HepG2 (cell line): ENCODE measurements around the gene RSPH4A. TPM values are rescaled to one million over a fixed set of nuclear protein-coding genes. Genes with fewer than 3 reads are reported as not detected.

Source experiments
- ELF4 ChIP-seq: sonication (generic); formaldehyde crosslinking; IDR thresholded peaks from 2 replicates; pipeline ENCODE4 v1.5.0; 2020; ENCODE audit warnings: missing genetic modification reagents, mild to moderate bottlenecking, moderate library complexity, borderline replicate concordance
- HOXD1 ChIP-seq: sonication (generic); formaldehyde crosslinking; IDR thresholded peaks from 2 replicates; pipeline ENCODE4 v1.5.0; 2020; ENCODE audit warnings: missing genetic modification reagents
- ISL2 ChIP-seq: sonication (generic); formaldehyde crosslinking; IDR thresholded peaks from 2 replicates; pipeline ENCODE4 v1.5.0; 2020; ENCODE audit warnings: missing genetic modification reagents
- KLF16 ChIP-seq, 2 experiments: sonication (generic) in 1 of 2; formaldehyde crosslinking in 1 of 2; IDR thresholded peaks; 2 replicates each; pipeline versions ENCODE4 v1.6.1 to v1.8.0; 2016 to 2023; ENCODE audit warnings: missing genetic modification reagents in 2 of 2, missing compliant biosample characterization in 1 of 2
- MIER3 ChIP-seq: IDR thresholded peaks from 2 replicates; pipeline ENCODE4 v1.6.1; 2016; ENCODE audit warnings: missing compliant biosample characterization, borderline replicate concordance
- NCOA1 ChIP-seq: sonication (generic); formaldehyde crosslinking; IDR thresholded peaks from 2 replicates; pipeline ENCODE4 v1.9.0; 2021; ENCODE audit warnings: missing genetic modification reagents
- NFATC3 ChIP-seq: sonication (generic); formaldehyde crosslinking; IDR thresholded peaks from 2 replicates; pipeline ENCODE4 v1.5.1; 2020; ENCODE audit warnings: mild to moderate bottlenecking, missing genetic modification reagents
- NFKB2 ChIP-seq: sonication (generic); formaldehyde crosslinking; IDR thresholded peaks from 2 replicates; pipeline ENCODE4 v1.4.0; 2020; ENCODE audit warnings: missing genetic modification reagents, borderline replicate concordance
- NR1H2 ChIP-seq: sonication (generic); formaldehyde crosslinking; IDR thresholded peaks from 2 replicates; pipeline ENCODE4 v1.8.1; 2022; ENCODE audit warnings: low read depth, missing genetic modification reagents, borderline replicate concordance
- PHF5A ChIP-seq: IDR thresholded peaks from one replicate; pipeline ENCODE4 v1.6.1; 2018; ENCODE audit warnings: low read depth, missing genetic modification reagents; ENCODE audit not compliant: unreplicated experiment
- REPIN1 ChIP-seq: sonication (generic); formaldehyde crosslinking; IDR thresholded peaks from 2 replicates; pipeline ENCODE4 v1.8.0; 2022; ENCODE audit warnings: missing genetic modification reagents, low read depth, mild to moderate bottlenecking, borderline replicate concordance
- SIN3A ChIP-seq: IDR thresholded peaks from 2 replicates; pipeline ENCODE4 v1.6.1; 2011; ENCODE audit warnings: low read depth, mild to moderate bottlenecking, control low read depth, low read length, borderline replicate concordance
- SRSF4 ChIP-seq: fragments of 200-400 bp; formaldehyde crosslinking; IDR thresholded peaks from one replicate; pipeline ENCODE4 v1.6.1; 2018; ENCODE audit warnings: mild to moderate bottlenecking, low read depth, low read length, moderate library complexity; ENCODE audit not compliant: poor library complexity, severe bottlenecking
- SSRP1 ChIP-seq: IDR thresholded peaks from 2 replicates; pipeline ENCODE4 v1.6.1; 2016; ENCODE audit warnings: control low read depth
- ZNF101 ChIP-seq: sonication (generic); formaldehyde crosslinking; IDR thresholded peaks from 2 replicates; pipeline ENCODE4 v1.4.0; 2020; ENCODE audit warnings: mild to moderate bottlenecking, low read depth, missing genetic modification reagents, borderline replicate concordance
- ZNF121 ChIP-seq: sonication (generic); formaldehyde crosslinking; IDR thresholded peaks from 2 replicates; pipeline ENCODE4 v1.5.0; 2020; ENCODE audit warnings: mild to moderate bottlenecking, missing genetic modification reagents
- ZNF430 ChIP-seq: sonication (generic); formaldehyde crosslinking; IDR thresholded peaks from 2 replicates; pipeline ENCODE4 v1.9.0; 2021; ENCODE audit warnings: mild to moderate bottlenecking, missing genetic modification reagents
- ZNF564 ChIP-seq: sonication (generic); formaldehyde crosslinking; IDR thresholded peaks from 2 replicates; pipeline ENCODE4 v1.8.1; 2023; ENCODE audit warnings: mild to moderate bottlenecking, missing genetic modification reagents
- ZNF619 ChIP-seq: sonication (generic); formaldehyde crosslinking; IDR thresholded peaks from 2 replicates; pipeline ENCODE4 v1.4.0; 2020; ENCODE audit warnings: mild to moderate bottlenecking, missing genetic modification reagents
- ZNF75D ChIP-seq: sonication (generic); formaldehyde crosslinking; IDR thresholded peaks from 2 replicates; pipeline ENCODE4 v1.8.1; 2023; ENCODE audit warnings: missing genetic modification reagents, mild to moderate bottlenecking, borderline replicate concordance
- ZNF790 ChIP-seq: sonication (generic); formaldehyde crosslinking; IDR thresholded peaks from 2 replicates; pipeline ENCODE4 v1.8.0; 2022; ENCODE audit warnings: missing genetic modification reagents, mild to moderate bottlenecking, borderline replicate concordance
- polyA plus RNA-seq, 8 experiments: library from polyadenylated mRNA; depleted of rRNA in 3 of 8; stranded (reverse) in 7 of 8; unstranded in 1 of 8; fragments of >200 nt; fragmentation: Illumina TruSeq in 4 of 8; extraction: Trizol in 4 of 8; gene quantifications; 2 replicates each; pipeline versions ENCODE4 v1.2.1 to v1.2.3, GENCODE V29; 2011 to 2016; ENCODE audit warnings: low read depth in 4 of 8, missing spikeins in 1 of 8, mixed read lengths in 1 of 8; ENCODE audit not compliant: insufficient read depth in 1 of 8
- total RNA-seq, 5 experiments: library from RNA; depleted of rRNA; stranded (reverse); fragments of >200 nt; fragmentation: Illumina TruSeq; extraction: Trizol; gene quantifications; 2 replicates each; pipeline ENCODE4 v1.2.3, GENCODE V29; 2016; ENCODE audit warnings: low read depth in 1 of 5
- TF ChIP-seq, protein P1 (sequence below): sonication (generic); formaldehyde crosslinking; IDR thresholded peaks from 2 replicates; pipeline ENCODE4 v1.8.0; 2022; ENCODE audit warnings: missing genetic modification reagents, low read depth, mild to moderate bottlenecking, borderline replicate concordance
- TF ChIP-seq, protein P2 (sequence below): sonication (generic); formaldehyde crosslinking; IDR thresholded peaks from 2 replicates; pipeline ENCODE4 v1.5.1; 2020; ENCODE audit warnings: missing genetic modification reagents, mild to moderate bottlenecking, borderline replicate concordance
- TF ChIP-seq, protein P3 (sequence below): sonication (generic); formaldehyde crosslinking; IDR thresholded peaks from 2 replicates; pipeline ENCODE4 v1.5.0; 2020; ENCODE audit warnings: mild to moderate bottlenecking, missing genetic modification reagents
- TF ChIP-seq, protein P4 (sequence below): IDR thresholded peaks from 2 replicates; pipeline ENCODE4 v1.6.1; 2016

The RSPH4A gene
- total and polyA plus RNA-seq, 2 of the 13 experiments (the other 11 are each of a cell fraction or from before 2014, with no cell fraction given), result 0.24 to 0.40 TPM

DNA sequence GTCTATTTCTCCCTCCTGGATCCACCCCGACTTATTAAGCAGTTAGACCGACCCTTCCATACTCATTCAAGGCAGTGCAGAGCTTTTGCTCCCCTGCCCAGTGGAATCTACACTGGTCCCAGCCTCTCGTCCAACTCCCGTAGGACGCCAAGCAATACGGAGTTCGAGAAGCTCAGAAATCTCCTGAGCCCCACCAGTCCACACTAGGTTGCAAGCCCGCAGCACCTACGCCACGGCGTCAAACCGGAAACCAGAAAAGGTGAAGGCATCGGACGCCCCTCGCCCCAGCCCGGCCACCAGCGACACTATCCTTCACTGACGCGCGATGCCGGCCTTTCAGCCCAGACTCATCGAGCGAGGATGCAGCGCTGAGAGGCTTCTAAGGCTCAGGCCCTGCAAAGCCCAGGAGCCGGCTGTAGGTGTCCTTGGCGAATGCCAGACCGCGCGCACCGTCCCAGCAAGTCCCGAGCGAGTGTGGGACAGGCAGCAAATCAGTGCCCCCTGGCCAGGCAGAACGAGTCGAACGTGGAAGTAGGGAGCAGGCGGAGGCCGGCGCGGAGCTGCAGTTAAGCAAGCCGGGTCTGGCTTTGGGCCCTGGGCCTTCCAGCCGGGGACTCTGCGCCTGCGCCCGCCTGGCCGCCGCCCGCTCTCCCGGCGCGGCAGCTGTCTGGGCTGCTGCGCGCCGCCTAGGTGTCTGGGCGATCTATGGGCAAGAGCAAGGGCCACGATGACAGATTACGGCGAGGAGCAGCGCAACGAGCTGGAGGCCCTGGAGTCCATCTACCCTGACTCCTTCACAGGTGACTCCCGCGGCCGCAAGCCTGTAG, 45.2 kb upstream of the RSPH4A start, which contains the start of gene RWDD1 (continued):
- TF ChIP-seq SSRP1 (CRISPR knock-in tag), result peak; percentile 52; the same call in 1 of the 2 replicates
- TF ChIP-seq NFATC3, result 0 out of 2 replicates have a peak, but pooled peaks have one; percentile 73
- TF ChIP-seq ZNF564 (CRISPR knock-in tag), result peak; percentile 91; the same call in 1 of the 2 replicates
- TF ChIP-seq ZNF75D (CRISPR knock-in tag), result 0 out of 2 replicates have a peak, but pooled peaks have one; percentile 28
- TF ChIP-seq, protein P1, sequence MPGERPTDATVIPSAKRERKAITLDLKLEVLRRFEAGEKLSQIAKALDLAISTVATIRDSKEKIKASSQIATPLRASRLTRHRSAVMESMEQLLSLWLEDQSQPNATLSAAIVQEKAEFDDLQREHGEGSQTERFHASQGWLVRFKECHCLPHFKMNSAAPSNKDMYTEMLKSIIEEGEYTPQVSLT, result 0 out of 2 replicates have a peak, but pooled peaks have one; percentile 7
- peak; percentile 80 for TF ChIP-seq ZNF121 (CRISPR knock-in tag)
- TF ChIP-seq, protein P2, sequence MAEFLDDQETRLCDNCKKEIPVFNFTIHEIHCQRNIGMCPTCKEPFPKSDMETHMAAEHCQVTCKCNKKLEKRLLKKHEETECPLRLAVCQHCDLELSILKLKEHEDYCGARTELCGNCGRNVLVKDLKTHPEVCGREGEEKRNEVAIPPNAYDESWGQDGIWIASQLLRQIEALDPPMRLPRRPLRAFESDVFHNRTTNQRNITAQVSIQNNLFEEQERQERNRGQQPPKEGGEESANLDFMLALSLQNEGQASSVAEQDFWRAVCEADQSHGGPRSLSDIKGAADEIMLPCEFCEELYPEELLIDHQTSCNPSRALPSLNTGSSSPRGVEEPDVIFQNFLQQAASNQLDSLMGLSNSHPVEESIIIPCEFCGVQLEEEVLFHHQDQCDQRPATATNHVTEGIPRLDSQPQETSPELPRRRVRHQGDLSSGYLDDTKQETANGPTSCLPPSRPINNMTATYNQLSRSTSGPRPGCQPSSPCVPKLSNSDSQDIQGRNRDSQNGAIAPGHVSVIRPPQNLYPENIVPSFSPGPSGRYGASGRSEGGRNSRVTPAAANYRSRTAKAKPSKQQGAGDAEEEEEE (CRISPR knock-in tag), result peak; percentile 88; the same call in 1 of the 2 replicates
- peak; percentile 63; the same call in 1 of the 2 replicates for TF ChIP-seq ELF4 (CRISPR knock-in tag)
- peak; percentile 93; the same call in 1 of the 2 replicates for TF ChIP-seq NFKB2 (CRISPR knock-in tag)
- peak; percentile 96; the same call in 1 of the 2 replicates for TF ChIP-seq ZNF619 (CRISPR knock-in tag)
- peak in 1 of 2 experiments; percentile 98; a peak in 2 of 4 replicates for TF ChIP-seq KLF16 (CRISPR knock-in tag; IDR thresholded peaks at IDR 0.05)
- TF ChIP-seq ZNF101 (CRISPR knock-in tag), result no peak
- TF ChIP-seq HOXD1 (CRISPR knock-in tag), result peak; percentile 93
- TF ChIP-seq SRSF4, result no peak
- TF ChIP-seq MIER3, result peak; percentile 99
- peak; percentile 95 for TF ChIP-seq SIN3A
- peak; percentile 74; the same call in 1 of the 2 replicates for TF ChIP-seq ZNF430
- TF ChIP-seq, protein P3, sequence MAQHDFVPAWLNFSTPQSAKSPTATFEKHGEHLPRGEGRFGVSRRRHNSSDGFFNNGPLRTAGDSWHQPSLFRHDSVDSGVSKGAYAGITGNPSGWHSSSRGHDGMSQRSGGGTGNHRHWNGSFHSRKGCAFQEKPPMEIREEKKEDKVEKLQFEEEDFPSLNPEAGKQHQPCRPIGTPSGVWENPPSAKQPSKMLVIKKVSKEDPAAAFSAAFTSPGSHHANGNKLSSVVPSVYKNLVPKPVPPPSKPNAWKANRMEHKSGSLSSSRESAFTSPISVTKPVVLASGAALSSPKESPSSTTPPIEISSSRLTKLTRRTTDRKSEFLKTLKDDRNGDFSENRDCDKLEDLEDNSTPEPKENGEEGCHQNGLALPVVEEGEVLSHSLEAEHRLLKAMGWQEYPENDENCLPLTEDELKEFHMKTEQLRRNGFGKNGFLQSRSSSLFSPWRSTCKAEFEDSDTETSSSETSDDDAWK (CRISPR knock-in tag), result no peak
- TF ChIP-seq REPIN1 (CRISPR knock-in tag), result peak; percentile 100
- peak; percentile 90 for TF ChIP-seq PHF5A (CRISPR knock-in tag)
- TF ChIP-seq NCOA1 (CRISPR knock-in tag), result peak; percentile 36; the same call in 1 of the 2 replicates
- peak; percentile 88 for TF ChIP-seq ISL2 (CRISPR knock-in tag)
- TF ChIP-seq, protein P4, sequence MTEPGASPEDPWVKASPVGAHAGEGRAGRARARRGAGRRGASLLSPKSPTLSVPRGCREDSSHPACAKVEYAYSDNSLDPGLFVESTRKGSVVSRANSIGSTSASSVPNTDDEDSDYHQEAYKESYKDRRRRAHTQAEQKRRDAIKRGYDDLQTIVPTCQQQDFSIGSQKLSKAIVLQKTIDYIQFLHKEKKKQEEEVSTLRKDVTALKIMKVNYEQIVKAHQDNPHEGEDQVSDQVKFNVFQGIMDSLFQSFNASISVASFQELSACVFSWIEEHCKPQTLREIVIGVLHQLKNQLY, result peak; percentile 20; the same call in 1 of the 2 replicates
- TF ChIP-seq NR1H2, result peak; percentile 74; the same call in 1 of the 2 replicates
- 0 out of 2 replicates have a peak, but pooled peaks have one; percentile 68 for TF ChIP-seq ZNF790 (CRISPR knock-in tag)
